ENCODE data around the gene GPR171.

The GPR171 gene

GRCh38 chr3:151205482-151205881 is 2.5 kb upstream of the GPR171 start:
- in situ Hi-C loops (cut with HindIII; ENCODE audit: low pct_unique_long_range_greater_than_20kb, low sequenced_read_pairs) = no loop called here
- no peak for TF ChIP-seq JUND (IDR thresholded peaks at IDR 0.05; ENCODE audit: low read depth)
- no peak for DNase-seq (ENCODE audit: low read depth in 1 of 2, low spot score in 1 of 2)

- TF ChIP-seq JUND (IDR thresholded peaks at IDR 0.05; ENCODE audit: low read depth) = no peak
- in situ Hi-C loops (cut with HindIII; ENCODE audit: low pct_unique_long_range_greater_than_20kb, low sequenced_read_pairs) = no loop called here
- no peak for DNase-seq (ENCODE audit: low read depth in 1 of 2, low spot score in 1 of 2)
Measured at GRCh38 chr3:151204530-151205402, 1.8 kb upstream of the GPR171 start.

GRCh38 chr3:151201051-151201730 is 1.8 kb downstream of the GPR171 start:
- DNase-seq (ENCODE audit: low read depth in 1 of 2, low spot score in 1 of 2) = no peak
- in situ Hi-C loops (cut with HindIII; ENCODE audit: low pct_unique_long_range_greater_than_20kb, low sequenced_read_pairs) = no loop called here
- no peak for TF ChIP-seq JUND (IDR thresholded peaks at IDR 0.05; ENCODE audit: low read depth)

GRCh38 chr3:151200586-151200985 is 2.4 kb downstream of the GPR171 start:
- DNase-seq (ENCODE audit: low read depth in 1 of 2, low spot score in 1 of 2) = no peak
- no peak for TF ChIP-seq JUND (IDR thresholded peaks at IDR 0.05; ENCODE audit: low read depth)
- in situ Hi-C loops (cut with HindIII; ENCODE audit: low pct_unique_long_range_greater_than_20kb, low sequenced_read_pairs) = no loop called here

- no peak for TF ChIP-seq JUND (IDR thresholded peaks at IDR 0.05; ENCODE audit: low read depth)
- in situ Hi-C loops (cut with HindIII; ENCODE audit: low pct_unique_long_range_greater_than_20kb, low sequenced_read_pairs) = no loop called here
- no peak for DNase-seq (ENCODE audit: low read depth in 1 of 2, low spot score in 1 of 2)
Measured at GRCh38 chr3:151199554-151200438, 3.2 kb downstream of the GPR171 start.

- no peak for TF ChIP-seq JUND (IDR thresholded peaks at IDR 0.05; ENCODE audit: low read depth)
- in situ Hi-C loops (cut with HindIII; ENCODE audit: low pct_unique_long_range_greater_than_20kb, low sequenced_read_pairs) = no loop called here
- DNase-seq (ENCODE audit: low read depth in 1 of 2, low spot score in 1 of 2) = no peak
Measured at GRCh38 chr3:151198849-151199248, 4.2 kb downstream of the GPR171 start.

- TF ChIP-seq JUND (IDR thresholded peaks at IDR 0.05; ENCODE audit: low read depth) = no peak
- DNase-seq (ENCODE audit: low read depth in 1 of 2, low spot score in 1 of 2) = no peak
- in situ Hi-C loops (cut with HindIII; ENCODE audit: low pct_unique_long_range_greater_than_20kb, low sequenced_read_pairs) = no loop called here
Measured at GRCh38 chr3:151197981-151198767, 4.8 kb downstream of the GPR171 start.

GRCh38 chr3:151197228-151197627 is 5.8 kb downstream of the GPR171 start:
- in situ Hi-C loops (cut with HindIII; ENCODE audit: low pct_unique_long_range_greater_than_20kb, low sequenced_read_pairs) = no loop called here
- no peak for DNase-seq (ENCODE audit: low read depth in 1 of 2, low spot score in 1 of 2)
- TF ChIP-seq JUND (IDR thresholded peaks at IDR 0.05; ENCODE audit: low read depth) = no peak

GRCh38 chr3:151196434-151196833 is 6.6 kb downstream of the GPR171 start:
- in situ Hi-C loops (cut with HindIII; ENCODE audit: low pct_unique_long_range_greater_than_20kb, low sequenced_read_pairs) = no loop called here
- no peak for DNase-seq (ENCODE audit: low read depth in 1 of 2, low spot score in 1 of 2)
- no peak for TF ChIP-seq JUND (IDR thresholded peaks at IDR 0.05; ENCODE audit: low read depth)

GRCh38 chr3:151195826-151196225 is 7.2 kb downstream of the GPR171 start:
- DNase-seq (ENCODE audit: low read depth in 1 of 2, low spot score in 1 of 2) = no peak
- in situ Hi-C loops (cut with HindIII; ENCODE audit: low pct_unique_long_range_greater_than_20kb, low sequenced_read_pairs) = no loop called here
- TF ChIP-seq JUND (IDR thresholded peaks at IDR 0.05; ENCODE audit: low read depth) = no peak

- no peak for DNase-seq (ENCODE audit: low read depth in 1 of 2, low spot score in 1 of 2)
- no peak for TF ChIP-seq JUND (IDR thresholded peaks at IDR 0.05; ENCODE audit: low read depth)
- in situ Hi-C loops (cut with HindIII; ENCODE audit: low pct_unique_long_range_greater_than_20kb, low sequenced_read_pairs) = no loop called here
Measured at GRCh38 chr3:151192545-151192944, 10.5 kb downstream of the GPR171 start.

- in situ Hi-C loops (cut with HindIII; ENCODE audit: low pct_unique_long_range_greater_than_20kb, low sequenced_read_pairs) = no loop called here
- TF ChIP-seq JUND (IDR thresholded peaks at IDR 0.05; ENCODE audit: low read depth) = no peak
- DNase-seq (ENCODE audit: low read depth in 1 of 2, low spot score in 1 of 2) = no peak
Measured at GRCh38 chr3:151191095-151191494, 11.9 kb downstream of the GPR171 start.
